Measurements from ENCODE around the gene FAM241A.

The FAM241A gene

DNA sequence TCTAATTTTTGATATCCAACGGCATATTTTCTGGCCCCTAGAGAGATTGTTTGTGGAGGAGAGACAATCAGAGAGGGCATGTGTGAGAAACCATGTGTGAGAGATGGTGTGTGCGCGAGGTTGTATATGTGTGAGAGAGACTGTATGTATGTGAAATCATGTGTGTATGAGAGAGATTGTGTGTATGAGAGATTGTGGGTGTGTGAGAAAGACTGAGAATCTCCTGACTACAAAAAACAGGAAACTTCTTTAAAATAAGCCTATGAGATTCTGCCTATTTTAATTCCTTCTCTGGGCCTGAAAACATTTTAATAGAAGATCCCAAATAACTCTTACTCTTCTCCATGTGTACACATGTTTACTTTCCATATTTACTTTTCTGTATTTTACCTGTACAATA, 1.5 kb upstream of the FAM241A start:
- TF ChIP-seq SPI1 (IDR thresholded peaks at IDR 0.05; ENCODE audit: borderline replicate concordance, low read depth), result no peak
- TF ChIP-seq, protein P1, sequence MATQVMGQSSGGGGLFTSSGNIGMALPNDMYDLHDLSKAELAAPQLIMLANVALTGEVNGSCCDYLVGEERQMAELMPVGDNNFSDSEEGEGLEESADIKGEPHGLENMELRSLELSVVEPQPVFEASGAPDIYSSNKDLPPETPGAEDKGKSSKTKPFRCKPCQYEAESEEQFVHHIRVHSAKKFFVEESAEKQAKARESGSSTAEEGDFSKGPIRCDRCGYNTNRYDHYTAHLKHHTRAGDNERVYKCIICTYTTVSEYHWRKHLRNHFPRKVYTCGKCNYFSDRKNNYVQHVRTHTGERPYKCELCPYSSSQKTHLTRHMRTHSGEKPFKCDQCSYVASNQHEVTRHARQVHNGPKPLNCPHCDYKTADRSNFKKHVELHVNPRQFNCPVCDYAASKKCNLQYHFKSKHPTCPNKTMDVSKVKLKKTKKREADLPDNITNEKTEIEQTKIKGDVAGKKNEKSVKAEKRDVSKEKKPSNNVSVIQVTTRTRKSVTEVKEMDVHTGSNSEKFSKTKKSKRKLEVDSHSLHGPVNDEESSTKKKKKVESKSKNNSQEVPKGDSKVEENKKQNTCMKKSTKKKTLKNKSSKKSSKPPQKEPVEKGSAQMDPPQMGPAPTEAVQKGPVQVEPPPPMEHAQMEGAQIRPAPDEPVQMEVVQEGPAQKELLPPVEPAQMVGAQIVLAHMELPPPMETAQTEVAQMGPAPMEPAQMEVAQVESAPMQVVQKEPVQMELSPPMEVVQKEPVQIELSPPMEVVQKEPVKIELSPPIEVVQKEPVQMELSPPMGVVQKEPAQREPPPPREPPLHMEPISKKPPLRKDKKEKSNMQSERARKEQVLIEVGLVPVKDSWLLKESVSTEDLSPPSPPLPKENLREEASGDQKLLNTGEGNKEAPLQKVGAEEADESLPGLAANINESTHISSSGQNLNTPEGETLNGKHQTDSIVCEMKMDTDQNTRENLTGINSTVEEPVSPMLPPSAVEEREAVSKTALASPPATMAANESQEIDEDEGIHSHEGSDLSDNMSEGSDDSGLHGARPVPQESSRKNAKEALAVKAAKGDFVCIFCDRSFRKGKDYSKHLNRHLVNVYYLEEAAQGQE (IDR thresholded peaks at IDR 0.05; ENCODE audit: insufficient replicate concordance, low read depth), result no peak
- TF ChIP-seq, protein P2, sequence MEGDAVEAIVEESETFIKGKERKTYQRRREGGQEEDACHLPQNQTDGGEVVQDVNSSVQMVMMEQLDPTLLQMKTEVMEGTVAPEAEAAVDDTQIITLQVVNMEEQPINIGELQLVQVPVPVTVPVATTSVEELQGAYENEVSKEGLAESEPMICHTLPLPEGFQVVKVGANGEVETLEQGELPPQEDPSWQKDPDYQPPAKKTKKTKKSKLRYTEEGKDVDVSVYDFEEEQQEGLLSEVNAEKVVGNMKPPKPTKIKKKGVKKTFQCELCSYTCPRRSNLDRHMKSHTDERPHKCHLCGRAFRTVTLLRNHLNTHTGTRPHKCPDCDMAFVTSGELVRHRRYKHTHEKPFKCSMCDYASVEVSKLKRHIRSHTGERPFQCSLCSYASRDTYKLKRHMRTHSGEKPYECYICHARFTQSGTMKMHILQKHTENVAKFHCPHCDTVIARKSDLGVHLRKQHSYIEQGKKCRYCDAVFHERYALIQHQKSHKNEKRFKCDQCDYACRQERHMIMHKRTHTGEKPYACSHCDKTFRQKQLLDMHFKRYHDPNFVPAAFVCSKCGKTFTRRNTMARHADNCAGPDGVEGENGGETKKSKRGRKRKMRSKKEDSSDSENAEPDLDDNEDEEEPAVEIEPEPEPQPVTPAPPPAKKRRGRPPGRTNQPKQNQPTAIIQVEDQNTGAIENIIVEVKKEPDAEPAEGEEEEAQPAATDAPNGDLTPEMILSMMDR (IDR thresholded peaks at IDR 0.05; ENCODE audit: insufficient read depth, low read length), result no peak
- no peak for TF ChIP-seq POLR2AphosphoS5 (IDR thresholded peaks at IDR 0.05; ENCODE audit: low read depth)
- TF ChIP-seq GABPA (IDR thresholded peaks at IDR 0.05; ENCODE audit: low read depth), result no peak
- DNase-seq (ENCODE audit: low read depth in 1 of 2, low spot score in 1 of 2), result no peak
- Histone ChIP-seq H3K27ac (replicated peaks) (no peak overlapping the region), H3K27me3 (ENCODE audit: insufficient read depth, poor library complexity, severe bottlenecking) (no peaks in the 10 kb centered on the region), H3K4me3 (replicated peaks; ENCODE audit: insufficient read depth, low read length) (no peak overlapping the region)

DNA sequence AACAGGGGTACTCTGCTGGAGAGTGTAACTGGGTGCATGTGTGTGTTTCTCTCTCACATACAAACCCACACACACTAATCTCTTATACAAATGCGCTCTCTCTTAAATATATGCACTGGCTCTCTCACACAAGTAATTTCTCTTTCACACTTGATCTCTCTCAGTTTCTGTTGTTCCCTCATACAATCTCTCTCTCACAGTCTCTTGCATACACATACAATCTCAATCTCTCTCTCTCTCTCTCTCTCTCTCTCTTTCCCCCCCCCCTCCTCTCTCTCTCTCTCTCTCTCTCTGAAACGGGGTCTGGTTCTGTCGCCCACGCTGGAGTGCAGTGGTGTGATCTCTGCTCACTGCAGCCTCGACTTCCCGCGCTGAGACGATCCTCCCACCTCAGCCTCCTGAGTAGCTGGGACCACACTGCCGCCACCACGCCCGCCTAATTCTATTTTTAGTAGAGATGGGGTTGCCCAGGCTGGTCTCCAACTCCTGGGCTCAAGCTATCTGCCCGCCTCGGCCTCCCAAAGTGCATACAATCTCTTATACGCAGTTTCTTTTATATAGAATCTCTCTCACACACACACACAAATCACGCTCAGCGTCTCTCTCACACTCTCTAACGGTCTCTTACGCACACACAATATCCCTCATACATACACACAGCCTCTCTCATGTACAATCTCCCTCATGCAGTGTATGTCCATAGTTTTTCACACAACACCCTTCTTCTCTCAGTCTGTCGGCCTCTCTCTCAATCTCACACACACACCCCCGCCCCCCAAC, 518 bp upstream of the FAM241A start:
- H3K27me3 ChIP-seq (ENCODE audit: insufficient read depth, poor library complexity, severe bottlenecking), result no peaks in the 10 kb centered on the region
- no peak overlapping the region for H3K27ac ChIP-seq (replicated peaks)
- no peak for DNase-seq (ENCODE audit: low read depth in 1 of 2, low spot score in 1 of 2)
- TF ChIP-seq, protein P1 (IDR thresholded peaks at IDR 0.05; ENCODE audit: insufficient replicate concordance, low read depth), result no peak
- no peak for TF ChIP-seq GABPA (IDR thresholded peaks at IDR 0.05; ENCODE audit: low read depth)
- TF ChIP-seq, protein P2 (IDR thresholded peaks at IDR 0.05; ENCODE audit: insufficient read depth, low read length), result no peak
- no peak for TF ChIP-seq POLR2AphosphoS5 (IDR thresholded peaks at IDR 0.05; ENCODE audit: low read depth)
- no peak for TF ChIP-seq SPI1 (IDR thresholded peaks at IDR 0.05; ENCODE audit: borderline replicate concordance, low read depth)
- H3K4me3 ChIP-seq (replicated peaks; ENCODE audit: insufficient read depth, low read length), result peak overlapping the region; percentile 86

DNA sequence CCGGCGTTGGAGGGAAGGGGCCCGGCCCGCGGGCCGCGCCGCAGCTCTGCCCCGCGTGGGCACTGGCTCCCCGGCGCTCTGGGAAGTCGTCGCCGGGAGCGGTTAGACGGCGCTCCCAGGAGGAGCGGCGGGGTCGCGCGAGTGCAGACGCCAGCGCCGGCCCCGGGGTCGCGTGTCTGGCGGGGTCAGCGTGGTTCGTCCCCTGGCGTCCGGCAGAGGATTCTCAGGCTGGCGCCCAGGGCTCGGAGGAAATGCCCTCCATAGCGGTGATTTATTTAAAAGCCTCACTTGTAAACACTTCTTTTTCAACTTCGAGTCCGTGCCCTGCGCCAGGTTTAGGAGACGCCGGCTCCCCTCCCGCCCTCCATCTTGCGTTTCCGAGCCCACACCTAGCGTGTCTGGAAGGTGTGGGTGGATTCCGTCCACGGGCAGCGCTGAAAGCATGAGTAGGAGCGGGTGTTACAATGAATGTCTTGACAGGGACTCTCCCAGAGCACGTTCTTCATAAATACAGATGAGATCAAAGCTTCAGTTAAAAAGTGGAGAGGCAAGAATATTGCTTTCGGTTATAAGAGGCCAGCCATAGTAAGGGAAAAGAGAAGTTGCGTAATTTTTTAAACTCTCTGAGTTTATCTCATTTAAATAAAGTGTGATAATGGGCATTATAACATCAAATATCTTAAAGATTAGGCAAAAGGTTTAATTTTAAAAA, 692 bp downstream of the FAM241A start:
- no peaks in the 10 kb centered on the region for H3K27me3 ChIP-seq (ENCODE audit: insufficient read depth, poor library complexity, severe bottlenecking)
- DNase-seq (ENCODE audit: low read depth in 1 of 2, low spot score in 1 of 2), result peak in 1 of 2 experiments; percentile 54
- TF ChIP-seq, protein P1 (IDR thresholded peaks at IDR 0.05; ENCODE audit: insufficient replicate concordance, low read depth), result no peak
- TF ChIP-seq GABPA (IDR thresholded peaks at IDR 0.05; ENCODE audit: low read depth) (0 out of 2 replicates have a peak, but pooled peaks have one; percentile 20), POLR2AphosphoS5 (IDR thresholded peaks at IDR 0.05; ENCODE audit: low read depth) (peak; percentile 35; the same call in 1 of the 2 replicates), SPI1 (IDR thresholded peaks at IDR 0.05; ENCODE audit: borderline replicate concordance, low read depth) (no peak)
- TF ChIP-seq, protein P2 (IDR thresholded peaks at IDR 0.05; ENCODE audit: insufficient read depth, low read length), result no peak
- H3K4me3 ChIP-seq (replicated peaks; ENCODE audit: insufficient read depth, low read length), result peak overlapping the region; percentile 86
- peak overlapping the region; percentile 84 for H3K27ac ChIP-seq (replicated peaks)
